K562 (cell line): ENCODE data around the gene RNF126. TPM values are rescaled to one million over a fixed set of nuclear protein-coding genes. Genes with fewer than 3 reads are reported as not detected.

Experiments used
- CEBPZ ChIP-seq: fragments of 150-350 bp; IDR thresholded peaks from 2 replicates; pipeline ENCODE4 v1.6.1; 2014; ENCODE audit warnings: low read depth, mild to moderate bottlenecking, low read length, borderline replicate concordance
- CHCHD3 ChIP-seq: fragments of 250-450 bp; sonication (Bioruptor Pico); IDR thresholded peaks from 2 replicates; pipeline ENCODE4 v2.1.2; 2022; ENCODE audit warnings: mild to moderate bottlenecking
- CREM ChIP-seq: IDR thresholded peaks from 2 replicates; pipeline ENCODE4 v1.6.1; 2014; ENCODE audit warnings: antibody characterized with exemption, low read depth
- FIP1L1 ChIP-seq: fragments of 200-400 bp; formaldehyde crosslinking; IDR thresholded peaks from 2 replicates; pipeline ENCODE4 v1.6.1; 2018; ENCODE audit warnings: mild to moderate bottlenecking, low read depth, low read length; ENCODE audit not compliant: poor library complexity, severe bottlenecking
- FOXA1 ChIP-seq: fragments of 450-650 bp; IDR thresholded peaks from 2 replicates; pipeline ENCODE4 v1.6.1; 2016; ENCODE audit warnings: mild to moderate bottlenecking, borderline replicate concordance
- GTF2A2 ChIP-seq: IDR thresholded peaks from 2 replicates; pipeline ENCODE4 v1.6.1; 2016; ENCODE audit warnings: mild to moderate bottlenecking, missing genetic modification characterization, missing compliant biosample characterization
- MTA3 ChIP-seq: fragments of 450-650 bp; formaldehyde crosslinking; IDR thresholded peaks from 2 replicates; pipeline ENCODE4 v1.6.1; 2017; ENCODE audit warnings: mild to moderate bottlenecking, borderline replicate concordance
- MYBL2 ChIP-seq, 2 experiments: fragments of 450-650 bp in 1 of 2; sonication (generic) in 1 of 2; formaldehyde crosslinking in 1 of 2; IDR thresholded peaks; 2 replicates each; pipeline versions ENCODE4 v1.6.1 to v1.8.1; 2017 to 2022; ENCODE audit warnings: borderline replicate concordance in 1 of 2, inconsistent platforms in 1 of 2, low read depth in 1 of 2, mild to moderate bottlenecking in 1 of 2, missing genetic modification reagents in 1 of 2, moderate library complexity in 1 of 2
- NUFIP1 ChIP-seq: fragments of 450-650 bp; IDR thresholded peaks from 2 replicates; pipeline ENCODE4 v1.6.1; 2018; ENCODE audit not compliant: partially characterized antibody
- POLR2AphosphoS5 ChIP-seq: IDR thresholded peaks from 2 replicates; pipeline ENCODE4 v1.6.1; 2011; ENCODE audit warnings: mild to moderate bottlenecking, low read depth, low read length, moderate library complexity; ENCODE audit not compliant: control insufficient read depth, insufficient read depth
- RBBP5 ChIP-seq: fragments of 200-600 bp; sonication (generic); IDR thresholded peaks from 2 replicates; pipeline ENCODE4 v1.6.1; 2012; ENCODE audit warnings: borderline replicate concordance, mild to moderate bottlenecking, low read length, control low read depth, inconsistent platforms; ENCODE audit not compliant: insufficient read depth, poor library complexity, severe bottlenecking
- SNRNP70 ChIP-seq: fragments of 200-400 bp; formaldehyde crosslinking; optimal IDR thresholded peaks from 2 replicates; pipeline ENCODE3; 2017; ENCODE audit warnings: low read depth, low read length
- TBL1XR1 ChIP-seq, 2 experiments: IDR thresholded peaks; 2 replicates each; pipeline ENCODE4 v1.6.1; 2012; ENCODE audit warnings: improper control_type of control experiment in 2 of 2, low read length in 2 of 2, mild to moderate bottlenecking in 1 of 2
- THRAP3 ChIP-seq: fragments of 450-650 bp; IDR thresholded peaks from 2 replicates; pipeline ENCODE4 v1.6.1; 2016; ENCODE audit warnings: mild to moderate bottlenecking, inconsistent platforms, borderline replicate concordance
- ZBTB8A ChIP-seq: fragments of 450-650 bp; IDR thresholded peaks from 2 replicates; pipeline ENCODE4 v1.6.1; 2018; ENCODE audit warnings: mild to moderate bottlenecking, moderate library complexity; ENCODE audit not compliant: partially characterized antibody
- ZFP36 ChIP-seq: fragments of 150-350 bp; IDR thresholded peaks from 2 replicates; pipeline ENCODE4 v1.6.1; 2018; ENCODE audit warnings: low read length, low read depth; ENCODE audit not compliant: partially characterized antibody
- polyA plus RNA-seq, 8 experiments: library from polyadenylated mRNA; depleted of rRNA in 4 of 8; stranded (reverse) in 5 of 8; unstranded in 3 of 8; fragments of >200 nt; fragmentation: Nextera tagmentation in 2 of 8; fragmentation: Illumina TruSeq in 1 of 8; extraction: Ambion mirVana in 2 of 8; extraction: Trizol in 1 of 8; gene quantifications; 2 replicates each; pipeline versions ENCODE4 v1.2.1 to v1.2.3, GENCODE V29; 2011 to 2014; ENCODE audit warnings: inconsistent platforms in 1 of 8, missing spikeins in 1 of 8
- total RNA-seq, 7 experiments: library from RNA; depleted of rRNA in 6 of 7; stranded (reverse); fragments of >200 nt in 6 of 7; fragmentation: Illumina TruSeq in 2 of 7; extraction: Trizol in 2 of 7; gene quantifications; 2 replicates each; pipeline versions ENCODE4 v1.2.1 to v1.2.3, GENCODE V29; 2011 to 2021; ENCODE audit warnings: low replicate concordance in 1 of 7
- TF ChIP-seq, protein P1 (sequence below): sonication (generic); formaldehyde crosslinking; IDR thresholded peaks from 2 replicates; pipeline ENCODE4 v1.8.1; 2022; ENCODE audit warnings: missing genetic modification reagents
- TF ChIP-seq, protein P2 (sequence below): fragments of 150-350 bp; conservative IDR thresholded peaks from 2 replicates; pipeline ENCODE4 v1.6.1; 2014; ENCODE audit warnings: low read length

RNF126 gene
- total and polyA plus RNA-seq, 9 of the 15 experiments (the other 6 are each of a cell fraction or from before 2014, with no cell fraction given): 0.27 to 101 (median 12.3) TPM

- TF ChIP-seq, protein P1, sequence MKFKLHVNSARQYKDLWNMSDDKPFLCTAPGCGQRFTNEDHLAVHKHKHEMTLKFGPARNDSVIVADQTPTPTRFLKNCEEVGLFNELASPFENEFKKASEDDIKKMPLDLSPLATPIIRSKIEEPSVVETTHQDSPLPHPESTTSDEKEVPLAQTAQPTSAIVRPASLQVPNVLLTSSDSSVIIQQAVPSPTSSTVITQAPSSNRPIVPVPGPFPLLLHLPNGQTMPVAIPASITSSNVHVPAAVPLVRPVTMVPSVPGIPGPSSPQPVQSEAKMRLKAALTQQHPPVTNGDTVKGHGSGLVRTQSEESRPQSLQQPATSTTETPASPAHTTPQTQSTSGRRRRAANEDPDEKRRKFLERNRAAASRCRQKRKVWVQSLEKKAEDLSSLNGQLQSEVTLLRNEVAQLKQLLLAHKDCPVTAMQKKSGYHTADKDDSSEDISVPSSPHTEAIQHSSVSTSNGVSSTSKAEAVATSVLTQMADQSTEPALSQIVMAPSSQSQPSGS (CRISPR knock-in tag): no peak
- no peak for TF ChIP-seq CEBPZ
- no peak for TF ChIP-seq MYBL2 (IDR thresholded peaks at IDR 0.05; ENCODE audit: low read depth)
- TF ChIP-seq MYBL2 (CRISPR knock-in tag; IDR thresholded peaks at IDR 0.05; ENCODE audit: borderline replicate concordance): no peak
- no peak for TF ChIP-seq ZBTB8A
- no peak for TF ChIP-seq SNRNP70
- peak; percentile 36; the same call in 1 of the 2 replicates for TF ChIP-seq MTA3
- TF ChIP-seq POLR2AphosphoS5: peak; percentile 41; the same call in 1 of the 2 replicates
- no peak for TF ChIP-seq CHCHD3
- peak; percentile 84 for TF ChIP-seq CREM
- no peak for TF ChIP-seq FOXA1
- TF ChIP-seq GTF2A2: no peak
- no peak for TF ChIP-seq THRAP3
- no peak for TF ChIP-seq ZFP36
- TF ChIP-seq, protein P2, sequence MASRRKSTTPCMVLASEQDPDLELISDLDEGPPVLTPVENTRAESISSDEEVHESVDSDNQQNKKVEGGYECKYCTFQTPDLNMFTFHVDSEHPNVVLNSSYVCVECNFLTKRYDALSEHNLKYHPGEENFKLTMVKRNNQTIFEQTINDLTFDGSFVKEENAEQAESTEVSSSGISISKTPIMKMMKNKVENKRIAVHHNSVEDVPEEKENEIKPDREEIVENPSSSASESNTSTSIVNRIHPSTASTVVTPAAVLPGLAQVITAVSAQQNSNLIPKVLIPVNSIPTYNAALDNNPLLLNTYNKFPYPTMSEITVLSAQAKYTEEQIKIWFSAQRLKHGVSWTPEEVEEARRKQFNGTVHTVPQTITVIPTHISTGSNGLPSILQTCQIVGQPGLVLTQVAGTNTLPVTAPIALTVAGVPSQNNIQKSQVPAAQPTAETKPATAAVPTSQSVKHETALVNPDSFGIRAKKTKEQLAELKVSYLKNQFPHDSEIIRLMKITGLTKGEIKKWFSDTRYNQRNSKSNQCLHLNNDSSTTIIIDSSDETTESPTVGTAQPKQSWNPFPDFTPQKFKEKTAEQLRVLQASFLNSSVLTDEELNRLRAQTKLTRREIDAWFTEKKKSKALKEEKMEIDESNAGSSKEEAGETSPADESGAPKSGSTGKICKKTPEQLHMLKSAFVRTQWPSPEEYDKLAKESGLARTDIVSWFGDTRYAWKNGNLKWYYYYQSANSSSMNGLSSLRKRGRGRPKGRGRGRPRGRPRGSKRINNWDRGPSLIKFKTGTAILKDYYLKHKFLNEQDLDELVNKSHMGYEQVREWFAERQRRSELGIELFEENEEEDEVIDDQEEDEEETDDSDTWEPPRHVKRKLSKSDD: no peak
- TF ChIP-seq FIP1L1: peak; percentile 63
- no peak for TF ChIP-seq TBL1XR1 (IDR thresholded peaks at IDR 0.05; ENCODE audit: low read length in 2 of 2)
- TF ChIP-seq RBBP5: no peak
- no peak for TF ChIP-seq NUFIP1
Measured at GRCh38 chr19:633068-633785, 29.8 kb downstream of the RNF126 start, which contains the start of gene POLRMT (continued).
